GM18499 (cell line): Measurements from ENCODE around the gene KAT2B.

Source experiments
- ATAC-seq: cut with Tn5 transposase; IDR thresholded peaks from one replicate; pipeline ENCODE4 v1.9.1; 2021; ENCODE audit warnings: moderate number of reproducible peaks; ENCODE audit not compliant: insufficient read depth, unreplicated experiment

The KAT2B gene

DNA sequence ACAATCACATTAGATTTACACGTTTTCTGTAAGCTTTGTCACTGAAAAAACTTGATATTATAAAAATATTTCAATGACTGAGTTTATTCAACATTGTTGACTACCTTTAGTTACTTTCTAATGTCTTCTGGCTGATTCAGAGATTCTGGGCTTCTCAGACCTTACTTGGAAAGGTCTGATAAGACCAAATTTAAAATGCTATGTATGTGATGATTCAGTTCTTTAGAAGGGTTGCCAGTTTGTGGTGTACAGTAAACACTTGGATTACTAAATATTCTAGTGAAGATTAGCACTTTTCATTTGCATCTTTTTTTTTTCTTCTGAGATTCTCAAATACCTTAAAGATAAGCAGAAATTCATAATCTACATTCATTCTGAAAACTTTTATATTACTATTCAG, 96.0 kb downstream of the KAT2B start:
- no peak for ATAC-seq

DNA sequence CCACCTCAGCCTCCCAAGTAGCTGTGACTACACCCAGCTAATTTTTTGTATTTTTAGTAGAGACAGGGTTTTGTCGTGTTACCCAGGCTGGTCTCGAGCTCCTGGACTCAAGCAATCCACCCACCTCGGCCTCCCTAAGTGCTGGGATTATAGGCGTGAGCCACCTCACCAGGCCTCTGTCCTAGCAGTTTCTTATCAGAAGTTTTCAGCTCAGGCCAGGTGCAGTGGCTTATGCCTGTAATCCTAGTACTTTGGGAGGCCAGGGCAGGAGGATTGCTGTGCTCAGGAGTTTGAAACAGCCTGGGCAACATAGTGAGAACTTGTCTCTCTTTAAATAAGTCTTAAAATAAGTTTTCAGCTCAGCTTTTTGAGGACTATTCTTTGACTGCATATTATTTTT, 97.4 kb downstream of the KAT2B start:
- no peak for ATAC-seq

- ATAC-seq = no peak
These were observed 100.6 kb downstream of the KAT2B start for GRCh38 chr3:20140881-20141280.

DNA sequence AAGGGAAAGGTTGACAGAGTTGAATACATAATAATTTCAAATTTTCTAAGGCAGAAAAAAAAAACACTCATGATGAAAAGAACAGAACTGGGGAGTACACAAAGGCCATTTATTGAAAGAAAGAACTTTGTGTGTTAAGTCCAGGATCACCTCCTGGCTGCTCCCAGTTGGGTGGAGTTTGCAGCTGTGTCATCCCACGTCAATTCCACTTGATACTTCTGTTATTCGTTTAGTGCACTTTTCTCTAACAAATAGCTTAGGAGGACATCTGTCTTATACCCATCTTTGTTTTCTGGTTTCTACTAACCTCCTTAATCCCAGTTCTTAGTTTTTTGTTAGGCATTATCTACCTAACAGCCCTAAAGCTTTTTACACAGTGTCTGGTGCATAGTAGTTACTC, 101.1 kb downstream of the KAT2B start:
- no peak for ATAC-seq

- no peak for ATAC-seq
These were observed 101.6 kb downstream of the KAT2B start for GRCh38 chr3:20141851-20142250.

- no peak for ATAC-seq
These were observed 102.3 kb downstream of the KAT2B start for GRCh38 chr3:20142517-20142916.

DNA sequence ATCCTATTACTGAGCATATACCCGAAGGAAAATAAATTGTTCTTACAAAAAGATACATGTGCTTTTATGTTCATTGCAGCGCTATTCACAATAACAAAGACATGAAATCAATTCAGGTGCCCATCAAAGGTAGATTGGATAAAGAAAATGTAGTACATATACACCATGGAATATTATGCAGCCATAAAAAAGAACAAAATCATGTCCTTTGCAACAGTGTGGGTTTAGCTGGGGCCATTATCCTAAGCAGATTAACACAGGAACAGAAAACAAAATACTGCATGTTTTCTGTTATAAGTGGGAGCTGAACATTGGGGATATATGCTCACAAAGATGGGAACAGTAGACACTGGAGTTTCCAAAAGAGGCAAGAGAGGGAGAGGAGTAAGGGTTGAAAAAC, 103.3 kb downstream of the KAT2B start:
- no peak for ATAC-seq

GRCh38 chr3:20145874-20146273, 105.6 kb downstream of the KAT2B start:
- ATAC-seq = no peak

DNA sequence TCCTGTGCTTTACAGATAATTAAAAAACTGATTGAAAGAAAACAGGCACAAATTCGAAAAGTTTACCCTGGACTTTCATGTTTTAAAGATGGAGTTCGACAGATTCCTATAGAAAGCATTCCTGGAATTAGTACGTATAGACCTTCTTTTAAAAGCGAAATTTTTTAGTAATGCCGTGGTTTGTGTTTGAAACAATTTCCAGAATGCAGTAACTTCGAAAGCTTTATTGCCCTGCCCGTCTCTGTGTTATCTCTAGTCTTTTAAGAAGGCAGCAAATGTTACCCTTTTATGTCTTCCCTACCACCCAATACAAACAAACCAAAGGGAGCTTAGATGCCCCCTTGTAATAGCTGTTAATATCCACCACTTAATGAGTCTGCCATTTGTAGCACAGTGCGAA, 106.1 kb downstream of the KAT2B start:
- no peak for ATAC-seq

DNA sequence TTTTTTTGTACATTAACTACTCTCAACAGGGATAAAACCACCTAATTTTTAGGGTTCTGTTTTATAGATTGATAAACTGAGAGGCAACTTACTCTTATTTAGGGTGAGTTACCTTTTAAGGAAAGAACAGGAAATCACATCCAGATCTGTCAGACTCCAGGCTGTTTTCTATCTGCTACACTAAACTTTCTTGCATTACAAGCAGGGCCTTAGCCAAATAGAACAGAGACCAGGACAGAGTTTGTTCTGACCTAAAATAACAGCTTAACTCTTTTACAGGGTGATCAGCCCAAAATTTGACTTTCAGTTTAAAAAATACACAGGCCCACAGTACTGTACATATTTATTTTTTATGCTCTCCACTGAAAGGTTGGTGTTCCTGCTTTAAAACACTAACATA, 107.1 kb downstream of the KAT2B start:
- ATAC-seq = no peak

DNA sequence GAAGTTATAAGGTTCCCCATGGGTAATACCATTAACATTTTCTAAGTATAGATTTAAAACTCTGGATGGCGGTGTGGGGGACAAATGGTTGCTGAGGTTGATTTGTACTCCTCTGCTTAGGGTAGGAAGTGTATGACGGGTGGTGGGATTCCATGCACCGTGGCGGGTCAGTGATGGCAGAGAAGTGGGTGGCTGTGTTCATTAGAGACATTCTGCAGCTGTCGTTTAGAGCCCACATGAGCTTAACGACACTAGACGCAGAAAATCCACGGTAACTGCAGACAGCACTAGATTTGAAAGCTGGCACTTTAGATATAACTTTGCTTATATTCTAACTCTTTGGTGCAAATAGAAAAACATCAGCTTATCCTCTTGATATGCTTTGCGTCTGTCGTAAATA, 108.2 kb downstream of the KAT2B start:
- ATAC-seq = no peak

DNA sequence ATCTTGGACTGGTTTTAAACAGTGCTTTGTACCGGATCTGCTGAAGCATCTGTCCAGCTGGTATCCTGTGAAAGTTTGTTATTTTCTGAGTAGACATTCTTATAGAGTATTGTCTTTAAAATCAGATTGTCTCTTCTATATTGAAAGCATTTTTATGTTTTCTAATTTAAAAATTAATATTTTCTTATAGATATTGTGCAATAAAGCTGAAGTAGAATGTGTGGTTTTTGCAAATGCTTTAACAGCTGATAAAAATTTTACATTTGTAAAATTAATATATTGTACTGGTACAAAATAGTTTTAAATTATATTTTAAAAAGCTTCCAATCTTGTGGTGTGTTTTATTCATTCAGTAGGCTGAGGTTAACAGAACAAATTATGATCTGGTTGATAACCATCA, 113.8 kb downstream of the KAT2B start:
- ATAC-seq = no peak

GRCh38 chr3:20154928-20155327, 114.7 kb downstream of the KAT2B start:
- no peak for ATAC-seq

GRCh38 chr3:20160230-20160629, 120.0 kb downstream of the KAT2B start:
- no peak for ATAC-seq

GRCh38 chr3:20161714-20162113, 121.5 kb downstream of the KAT2B start:
- no peak for ATAC-seq

- ATAC-seq = no peak
These were observed 133.7 kb downstream of the KAT2B start for GRCh38 chr3:20173844-20174410.

DNA sequence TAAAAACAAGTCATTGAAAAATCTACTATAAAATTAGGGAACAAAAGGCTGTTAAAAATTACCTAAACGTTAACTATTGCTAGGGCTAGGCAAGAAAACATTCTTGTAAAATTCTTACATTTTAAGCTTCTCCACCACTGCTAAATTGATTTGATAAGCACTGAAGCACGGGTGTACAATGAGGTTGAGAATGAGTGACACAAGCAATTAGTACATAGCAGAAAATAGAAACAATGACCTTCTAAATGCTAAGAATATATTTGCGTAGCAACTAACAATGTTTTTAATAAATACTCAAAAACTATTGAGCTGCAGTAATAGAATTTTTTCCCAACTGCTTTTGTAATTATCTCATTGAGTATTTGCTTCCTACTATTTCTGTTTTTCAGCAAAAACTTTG, 141.0 kb downstream of the KAT2B start:
- ATAC-seq = no peak

- ATAC-seq = no peak
These were observed 142.0 kb downstream of the KAT2B start for GRCh38 chr3:20182206-20182605.

DNA sequence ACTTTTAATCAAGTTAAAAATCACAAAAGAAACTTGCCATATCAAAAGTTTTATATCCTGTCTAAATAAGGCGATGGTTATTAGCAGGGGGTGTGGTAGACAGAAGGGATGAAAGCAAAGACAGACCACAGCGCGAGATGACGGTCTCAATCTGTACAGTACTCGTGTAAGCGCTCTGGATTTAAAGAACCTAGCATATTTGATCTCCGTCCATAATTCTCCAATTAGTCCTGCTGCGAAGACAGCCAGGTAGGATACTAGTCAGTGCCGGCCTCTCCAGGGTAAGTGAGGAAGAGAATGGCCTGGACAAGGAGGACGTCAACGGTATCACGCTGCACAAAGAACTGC, 145.1 kb downstream of the KAT2B start:
- no peak for ATAC-seq

GRCh38 chr3:20185679-20186599, 145.7 kb downstream of the KAT2B start, which contains the start of gene SGO1:
Gene SGO1 (minus strand): TSS chr3:20186206. CDS start chr3:20184027, 2,179 bp downstream.
- peak; percentile 86 for ATAC-seq

- no peak for ATAC-seq
These were observed 146.4 kb downstream of the KAT2B start for GRCh38 chr3:20186600-20187004.

DNA sequence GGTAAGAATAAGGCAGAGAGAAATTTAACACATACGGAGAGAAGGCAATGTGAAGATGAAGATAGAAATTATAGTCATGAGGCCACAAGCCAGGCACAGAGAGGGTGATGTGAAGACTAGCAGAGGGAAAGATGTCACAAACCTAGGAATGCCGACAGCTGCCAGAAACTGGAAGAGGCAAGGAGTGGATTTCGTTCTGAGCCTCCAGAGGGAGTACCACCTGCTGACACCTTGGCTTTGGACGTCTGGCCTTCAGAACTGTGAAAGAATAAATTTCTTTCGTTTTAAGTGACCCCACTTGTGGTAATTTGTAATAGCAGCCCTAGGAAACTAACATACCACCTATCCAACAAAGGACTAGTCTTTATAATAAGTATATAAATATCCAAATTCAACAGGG, 150.7 kb downstream of the KAT2B start:
- no peak for ATAC-seq
